HT-29 (cell line): ENCODE results near the gene PRDM2. TPM values are rescaled to one million over a fixed set of nuclear protein-coding genes. Genes with fewer than 3 reads are reported as not detected.

Experiments used
- DNase-seq: peaks from one replicate; pipeline ENCODE4 v3.0.0-alpha.2; 2015; ENCODE audit warnings: low spot score
- total RNA-seq: library from RNA; depleted of rRNA; stranded (reverse); fragments of >200 nt; shearing (Covaris generic); gene quantifications from 2 replicates; pipeline ENCODE4 v1.2.3, GENCODE V29; 2014

The PRDM2 gene
- total RNA-seq, 1 experiment from 2014 or later = 8.5 TPM

- no peak for DNase-seq
These were observed 33.7 kb downstream of the PRDM2 start for GRCh38 chr1:13733711-13734110.

- no peak for DNase-seq
These were observed 35.4 kb downstream of the PRDM2 start for GRCh38 chr1:13735168-13735930.

GRCh38 chr1:13737398-13737797 is 37.4 kb downstream of the PRDM2 start:
- no peak for DNase-seq

- no peak for DNase-seq
These were observed 46.4 kb downstream of the PRDM2 start for GRCh38 chr1:13746342-13746741.

- peak; percentile 94 for DNase-seq
These were observed 48.9 kb downstream of the PRDM2 start for GRCh38 chr1:13748610-13749505.

- DNase-seq = peak; percentile 44
These were observed 49.8 kb downstream of the PRDM2 start for GRCh38 chr1:13749543-13750341.

GRCh38 chr1:13751458-13751871 is 51.5 kb downstream of the PRDM2 start:
- no peak for DNase-seq

GRCh38 chr1:13751985-13752384 is 52.0 kb downstream of the PRDM2 start:
- DNase-seq = no peak

GRCh38 chr1:13752852-13753251 is 52.9 kb downstream of the PRDM2 start:
- DNase-seq = no peak

GRCh38 chr1:13753636-13754402 is 53.8 kb downstream of the PRDM2 start:
- DNase-seq = no peak

GRCh38 chr1:13754510-13755103 is 54.6 kb downstream of the PRDM2 start:
- DNase-seq = no peak

GRCh38 chr1:13756557-13757315 is 56.7 kb downstream of the PRDM2 start:
- no peak for DNase-seq

GRCh38 chr1:13757693-13758092 is 57.7 kb downstream of the PRDM2 start:
- DNase-seq = no peak

GRCh38 chr1:13759072-13759471 is 59.1 kb downstream of the PRDM2 start:
- peak; percentile 88 for DNase-seq

GRCh38 chr1:13760340-13760739 is 60.4 kb downstream of the PRDM2 start:
- no peak for DNase-seq

GRCh38 chr1:13760921-13761320 is 60.9 kb downstream of the PRDM2 start:
- peak; percentile 30 for DNase-seq

GRCh38 chr1:13761883-13762282 is 61.9 kb downstream of the PRDM2 start:
- DNase-seq = no peak

- DNase-seq = no peak
These were observed 62.7 kb downstream of the PRDM2 start for GRCh38 chr1:13762642-13763041.

- no peak for DNase-seq
These were observed 63.2 kb downstream of the PRDM2 start for GRCh38 chr1:13763222-13763621.

- no peak for DNase-seq
These were observed 64.0 kb downstream of the PRDM2 start for GRCh38 chr1:13763991-13764390.
